Stimulated activated CD8-positive, alpha-beta memory T cell treated with anti-CD3 and anti-CD28 coated beads, Interleukin-4, amount 100 ng/mL, for 48 hours (primary cell): Measurements from ENCODE around the gene ZNF2.

ENCODE experiments used
- DNase-seq: peaks from one replicate; pipeline ENCODE4 v3.0.0-alpha.2; 2020

ZNF2 gene

DNA sequence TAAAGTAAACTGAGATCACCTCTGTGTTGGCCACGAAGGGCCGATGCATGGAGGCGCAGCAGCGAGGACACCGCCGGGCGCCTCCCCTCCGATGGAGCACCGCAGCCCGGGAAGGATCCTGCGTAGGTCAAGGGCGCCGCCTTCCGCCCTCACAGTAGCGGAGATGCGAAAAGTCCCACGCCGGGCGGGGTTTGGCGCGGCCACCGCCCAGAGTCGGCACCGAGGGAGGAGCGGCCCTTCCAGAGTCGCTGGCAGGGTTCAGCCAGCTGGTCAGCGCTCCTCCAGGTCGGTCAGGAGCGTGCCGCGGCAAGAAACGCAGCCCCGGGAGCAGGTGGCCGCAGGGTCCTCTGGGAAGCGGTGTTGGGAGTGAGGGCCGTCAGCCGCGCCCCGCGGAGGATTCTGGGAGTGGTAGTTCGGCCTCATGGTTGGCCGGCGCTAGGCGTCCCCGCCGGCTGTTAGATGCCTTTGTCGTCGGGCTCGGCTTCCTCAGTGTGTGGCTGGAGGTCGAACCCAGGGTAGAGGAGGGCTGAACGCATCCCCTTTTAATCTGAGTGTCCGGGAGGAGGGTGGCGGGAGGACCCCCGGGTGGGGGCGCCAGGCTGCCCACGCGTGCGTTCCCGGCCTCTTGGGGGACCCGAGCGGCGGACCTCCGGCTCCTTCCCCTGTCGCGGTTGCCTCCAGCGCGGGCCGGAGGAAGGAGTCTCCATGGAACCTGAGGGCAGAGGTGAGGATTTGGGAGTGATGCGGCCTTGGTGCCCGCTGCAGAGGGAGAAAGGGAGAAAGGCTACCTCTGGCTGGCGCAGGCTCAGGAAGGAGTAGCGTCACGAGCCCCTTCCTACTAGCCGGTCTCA lies 41.7 kb downstream of the ZNF2 start, which contains the start of gene ZNF892:
ZNF892 (plus strand) TSS at position 411 of the 851 bp plus-strand sequence; CDS start at position 706, 295 bp downstream.
- DNase-seq, result peak; percentile 88

DNA sequence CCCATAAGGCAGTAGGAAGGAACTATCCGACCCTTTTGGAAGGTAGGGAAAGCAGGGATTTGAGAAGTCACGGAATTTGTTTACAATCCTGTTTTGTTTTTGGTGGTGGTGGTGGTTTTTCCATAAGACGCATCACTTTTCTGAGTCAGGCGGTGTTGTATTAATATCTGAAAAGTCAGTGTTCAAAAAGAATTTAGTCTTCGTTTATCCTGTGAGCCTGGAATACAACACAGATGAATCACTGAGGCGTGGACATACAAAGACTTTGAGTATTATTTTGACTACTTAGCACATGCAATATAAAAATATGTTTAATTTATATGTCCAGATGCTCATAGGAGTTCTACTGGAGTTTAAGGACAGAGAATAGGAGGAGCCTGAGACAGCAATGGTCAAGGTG lies 42.5 kb downstream of the ZNF2 start:
- no peak for DNase-seq

DNA sequence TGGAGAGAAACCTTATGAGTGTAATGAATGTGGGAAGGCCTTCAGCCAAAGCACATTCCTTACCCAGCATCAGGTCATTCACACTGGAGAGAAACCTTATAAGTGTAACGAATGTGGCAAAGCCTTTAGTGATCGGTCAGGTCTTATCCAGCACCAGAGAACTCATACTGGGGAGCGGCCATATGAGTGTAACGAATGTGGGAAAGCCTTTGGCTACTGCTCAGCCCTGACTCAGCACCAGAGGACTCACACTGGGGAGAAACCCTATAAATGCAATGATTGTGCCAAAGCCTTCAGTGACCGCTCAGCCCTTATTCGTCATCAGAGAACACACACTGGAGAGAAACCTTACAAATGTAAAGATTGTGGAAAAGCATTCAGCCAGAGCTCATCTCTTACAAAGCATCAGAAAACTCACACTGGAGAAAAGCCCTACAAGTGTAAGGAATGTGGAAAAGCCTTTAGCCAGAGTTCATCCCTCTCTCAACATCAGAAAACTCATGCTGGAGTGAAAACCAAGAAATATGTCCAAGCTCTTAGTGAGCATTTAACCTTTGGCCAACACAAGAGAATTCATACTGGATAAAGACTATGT lies 49.5 kb downstream of the ZNF2 start:
- no peak for DNase-seq

DNA sequence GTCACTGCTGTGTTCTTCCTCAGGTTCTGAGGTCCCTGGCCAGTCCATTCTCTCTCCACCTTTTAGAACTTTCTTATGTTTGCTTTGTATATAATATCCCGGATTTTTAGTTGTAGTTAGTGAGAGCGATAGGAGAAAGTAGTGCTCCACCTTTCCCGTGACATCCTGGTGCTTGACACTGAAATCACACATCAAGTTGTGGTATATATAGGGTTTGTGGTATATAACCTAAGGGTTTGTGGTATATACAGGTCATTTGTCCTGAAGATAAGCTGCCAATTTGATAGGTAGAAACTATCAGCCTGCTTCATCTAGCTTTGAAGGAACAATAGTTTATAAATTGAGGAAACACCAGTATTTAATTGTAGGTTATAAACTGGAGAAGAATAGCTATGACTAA lies 54.8 kb downstream of the ZNF2 start:
- no peak for DNase-seq

DNA sequence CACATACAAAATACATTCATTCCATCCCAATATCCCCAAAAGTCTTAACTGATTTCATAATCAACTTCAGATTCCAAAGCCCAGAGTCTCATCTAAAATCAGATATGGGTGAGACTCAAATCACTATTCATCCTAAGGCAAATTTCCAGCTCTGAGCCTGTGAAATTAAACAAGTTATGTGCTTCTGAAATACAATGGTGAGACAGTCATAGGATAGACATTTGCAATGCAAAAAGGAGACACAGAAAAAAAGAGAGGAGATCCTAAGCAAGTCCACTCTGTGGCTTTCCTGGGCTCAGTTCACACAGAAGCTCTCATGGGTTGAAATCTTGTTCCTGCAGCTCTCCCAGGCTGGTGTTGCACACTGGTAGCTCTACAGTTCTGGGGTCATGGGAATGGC lies 60.0 kb downstream of the ZNF2 start:
- no peak for DNase-seq

DNA sequence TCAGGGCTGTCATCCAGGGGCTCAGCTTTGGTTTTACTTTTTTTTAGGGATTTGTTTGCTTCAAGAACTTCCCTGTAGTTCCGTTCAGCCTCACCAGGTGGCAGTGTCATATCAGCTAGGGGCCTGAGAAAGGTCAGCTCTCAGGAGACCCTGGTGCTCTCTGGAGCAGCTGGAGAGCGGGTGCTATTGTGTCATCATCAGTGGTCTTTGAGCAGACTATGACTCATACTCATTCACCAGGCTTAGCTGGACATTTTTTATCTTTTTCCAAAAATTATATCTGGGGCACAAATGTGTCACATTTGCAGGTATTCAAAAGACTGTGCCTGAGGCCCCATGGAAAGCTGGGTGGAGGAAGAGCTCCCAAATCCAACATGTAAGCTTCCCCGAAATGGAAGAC lies 66.1 kb downstream of the ZNF2 start:
- peak; percentile 75 for DNase-seq

DNA sequence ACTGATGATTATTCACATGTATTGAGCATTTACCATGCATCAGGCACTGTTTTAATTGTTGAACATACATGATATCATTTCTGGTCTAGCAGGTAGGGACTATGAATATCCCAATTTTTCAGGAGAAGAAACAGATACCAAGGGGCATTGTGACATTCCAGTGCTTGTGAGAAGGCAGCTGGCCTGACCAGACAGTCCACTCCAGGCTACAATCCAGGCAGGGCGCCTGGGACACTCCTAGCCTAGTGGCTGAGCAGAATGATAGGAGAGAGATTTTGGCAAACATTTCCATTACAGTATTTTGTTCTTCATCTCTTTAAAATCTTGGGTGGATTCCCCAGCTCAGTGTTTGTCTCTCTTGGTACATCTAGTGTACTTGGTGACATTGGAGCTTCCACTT lies 66.6 kb downstream of the ZNF2 start:
- no peak for DNase-seq
